Cardiac septum (tissue), 1 donor: Measurements from ENCODE around the gene DDX51. TPM values are rescaled to one million over a fixed set of nuclear protein-coding genes. Genes with fewer than 3 reads are reported as not detected.

Experiments used
- DNase-seq: peaks from one replicate; pipeline ENCODE4 v3.0.0-alpha.2; 2020; ENCODE audit warnings: low spot score
- intact Hi-C: fragments of 100-400 bp; cut with DNase I; formaldehyde crosslinking; loops from one replicate; pipeline ENCODE4 v1.14.0; 2022
- total RNA-seq: library from RNA; stranded (reverse); fragmentation: NEBNext Ultra II Directional; extraction: Animal tissue kit (Norgen Biotek cat#: 25700); gene quantifications from one replicate; pipeline ENCODE4 v1.2.1, GENCODE V29; 2021
- donor health status: DM: no; HTN: no; CAD: no.

DDX51 gene
- total RNA-seq, 1 donor from 2014 or later: 9.6 TPM

DNA sequence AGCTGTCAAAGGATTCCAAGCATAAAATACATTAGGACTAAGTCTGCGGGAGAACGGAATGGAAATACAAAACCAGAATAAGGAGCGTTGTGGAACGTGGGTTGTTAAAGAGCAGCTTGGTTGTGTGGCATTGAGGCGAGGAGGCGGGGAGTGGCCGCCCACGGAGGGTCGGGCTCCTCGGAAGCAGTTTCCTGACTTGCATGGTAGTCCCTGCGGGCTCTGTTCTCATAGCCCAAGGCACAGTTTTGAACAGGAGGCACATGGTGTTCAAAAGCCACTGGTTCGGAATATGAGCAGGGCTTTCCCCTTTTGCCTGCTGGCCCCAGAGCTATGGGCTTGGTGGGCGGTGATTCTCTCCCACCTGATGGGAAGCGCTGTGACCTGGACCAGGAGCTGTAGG, 12.2 kb downstream of the DDX51 start:
- intact Hi-C loops: no loop called here
- no peak for DNase-seq

DNA sequence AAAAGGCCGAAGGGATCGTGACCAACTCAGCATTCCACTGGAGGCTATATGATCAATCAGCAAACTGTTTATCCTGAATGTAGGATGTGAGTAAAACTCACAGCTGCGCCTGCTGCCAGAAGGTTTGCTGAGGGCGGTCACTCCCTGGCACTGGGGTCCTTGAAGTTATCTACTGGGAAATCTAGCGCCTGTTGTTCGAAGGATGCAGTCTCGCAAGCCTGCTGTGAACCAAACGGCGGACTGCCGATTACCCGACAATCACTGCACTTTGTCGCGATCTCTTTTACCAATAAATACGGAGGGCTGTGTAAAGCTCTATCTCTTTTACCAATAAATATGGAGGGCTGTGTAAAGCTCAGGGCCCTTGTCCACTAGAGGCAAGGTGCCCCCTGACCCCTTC, 12.9 kb downstream of the DDX51 start:
- intact Hi-C loops: no loop called here
- no peak for DNase-seq

DNA sequence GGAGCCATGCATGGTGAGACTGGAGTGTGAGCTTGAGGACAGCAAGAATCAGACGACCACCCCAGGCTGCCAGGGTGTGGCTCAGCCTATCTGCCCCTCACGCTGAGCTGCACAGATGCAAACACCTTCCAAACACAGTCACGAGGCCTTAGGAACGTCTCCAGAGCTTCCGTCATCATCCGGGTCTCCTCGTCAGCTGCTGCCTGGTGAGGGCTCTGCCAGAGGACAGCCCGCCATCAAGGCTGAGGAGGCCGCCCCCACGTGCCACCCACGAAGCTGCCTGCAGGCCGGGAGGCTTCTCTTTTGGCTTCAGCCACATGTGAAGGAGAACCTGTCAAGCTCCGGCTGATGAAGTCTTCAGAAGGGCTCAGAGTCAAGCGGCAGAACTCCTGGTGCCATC, 13.4 kb downstream of the DDX51 start:
- no peak for DNase-seq
- intact Hi-C loops: no loop called here

DNA sequence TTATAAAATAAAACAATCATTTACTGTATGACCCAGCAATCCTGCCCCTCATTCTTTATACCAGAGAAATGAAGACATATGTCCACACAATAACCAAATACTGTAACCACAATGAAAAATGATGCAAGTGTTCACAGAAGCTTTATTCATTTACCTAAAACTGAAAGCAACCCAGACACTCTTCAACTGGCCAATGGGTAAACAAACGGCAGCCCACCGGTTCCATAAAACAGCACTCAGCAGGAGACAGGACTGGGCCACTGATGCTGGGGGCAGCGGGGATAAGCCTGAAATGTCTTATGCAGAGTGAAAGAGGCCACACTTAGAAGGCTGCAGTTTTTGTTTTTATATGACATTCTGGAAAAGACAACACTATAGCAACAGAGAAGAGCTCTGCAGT, 15.1 kb downstream of the DDX51 start:
- no peak for DNase-seq
- intact Hi-C loops: no loop called here

DNA sequence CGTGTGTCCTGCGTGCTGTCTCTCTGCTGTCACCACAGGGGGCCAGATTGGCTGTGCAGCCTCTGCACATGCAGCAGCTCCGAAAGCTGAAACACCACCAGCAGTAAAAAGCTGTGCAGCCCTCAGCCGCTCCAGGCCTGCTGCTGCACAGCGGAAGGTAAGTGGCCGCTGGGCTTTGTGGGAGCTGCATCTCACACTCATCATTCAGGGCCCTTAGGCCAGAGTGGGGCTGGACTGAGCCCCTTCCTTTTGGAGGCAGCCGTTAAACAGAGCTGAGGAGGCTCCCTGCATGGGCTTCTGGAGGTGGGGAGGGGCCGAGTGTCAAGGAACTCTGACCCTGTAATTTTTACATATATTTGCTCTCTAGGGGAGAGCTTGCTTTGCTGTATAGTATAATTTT, 17.1 kb downstream of the DDX51 start:
- no peak for DNase-seq
- intact Hi-C loops: no loop called here

DNA sequence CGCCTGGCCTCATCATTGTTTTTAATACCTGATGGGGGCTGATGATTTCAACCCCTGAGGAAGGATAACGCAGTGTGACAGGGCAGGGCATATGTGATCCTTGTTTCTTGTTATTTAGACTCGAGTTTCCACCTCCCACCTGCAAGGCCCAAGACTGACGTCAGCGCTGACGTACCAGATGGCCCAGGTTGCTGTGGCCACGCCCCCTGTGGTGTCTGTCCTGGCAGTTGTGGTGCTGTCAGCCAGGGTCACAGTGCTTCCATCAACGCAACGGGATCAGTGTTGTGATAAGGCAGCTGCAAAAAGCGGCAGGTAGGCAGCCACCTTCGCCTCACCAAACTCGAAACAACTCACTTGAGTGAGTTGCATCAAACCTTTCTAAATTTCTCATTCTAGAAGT, 18.4 kb downstream of the DDX51 start:
- intact Hi-C loops: no loop called here
- no peak for DNase-seq

DNA sequence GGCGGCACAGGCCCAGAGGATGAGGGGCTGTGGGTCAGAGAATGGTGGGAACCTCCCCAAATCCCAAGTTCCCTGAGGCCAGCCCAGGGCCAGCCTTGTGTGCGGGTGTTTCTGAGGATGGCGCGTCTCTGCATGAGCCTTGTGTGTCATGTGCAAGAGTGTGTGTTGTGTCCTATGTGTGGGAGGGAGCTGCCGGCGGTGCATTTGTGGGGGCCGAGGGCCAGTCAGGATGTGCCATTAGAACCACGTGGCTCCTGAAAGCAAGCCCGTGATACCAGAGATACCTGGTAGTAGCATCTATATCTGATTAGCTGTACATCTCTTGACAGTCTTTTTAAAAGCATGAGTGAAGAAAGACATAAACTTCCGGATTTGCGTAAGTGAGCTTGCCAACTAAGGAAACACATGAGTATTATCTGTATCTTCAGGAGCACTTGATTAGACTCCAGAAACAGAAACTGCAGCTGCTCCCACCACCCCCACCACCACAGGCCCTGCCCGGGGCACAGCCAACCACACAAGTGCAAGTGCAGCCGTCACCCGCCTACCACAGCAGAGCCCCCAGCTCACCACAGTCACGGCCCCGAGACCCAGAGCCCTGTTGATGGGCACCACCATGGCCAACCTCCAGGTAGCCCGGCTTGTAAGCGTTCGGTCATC, 19.2 kb downstream of the DDX51 start:
- DNase-seq: no peak
- intact Hi-C loops: no loop called here

DNA sequence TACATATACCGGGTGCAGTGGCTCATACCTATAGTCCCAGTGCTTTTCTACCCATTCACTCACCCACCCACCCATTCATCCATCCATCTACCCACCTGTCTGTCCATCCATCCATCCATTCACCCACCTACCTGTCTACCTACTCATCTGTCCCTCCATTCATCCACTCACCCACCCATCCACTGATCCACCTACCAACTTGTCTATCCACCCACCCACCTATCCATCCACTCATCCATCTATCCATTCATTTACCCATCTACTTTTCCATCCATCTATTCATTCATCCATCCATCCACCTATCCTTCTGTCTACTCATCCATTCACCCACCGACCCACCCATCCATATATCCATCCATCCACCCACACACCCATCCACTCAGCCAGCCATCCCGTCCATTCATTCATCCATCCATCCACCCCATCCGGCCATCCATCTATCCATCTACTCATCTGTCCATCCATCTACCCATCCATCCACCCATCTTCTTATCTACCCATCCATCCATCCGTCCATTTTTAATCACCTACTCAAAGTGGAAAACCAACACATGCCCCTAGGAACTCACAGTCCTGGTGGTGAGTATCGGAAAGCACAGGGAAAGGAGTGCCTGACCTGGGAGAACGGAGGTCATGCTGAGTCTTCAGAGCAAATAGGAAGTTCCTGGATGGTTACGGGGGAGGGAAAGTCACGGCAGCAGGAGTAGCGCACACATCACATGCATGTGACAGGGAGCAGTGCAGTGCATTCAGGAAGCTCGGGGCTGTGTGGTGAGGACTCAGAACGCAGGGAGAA, 20.0 kb downstream of the DDX51 start:
- no peak for DNase-seq
- intact Hi-C loops: no loop called here

DNA sequence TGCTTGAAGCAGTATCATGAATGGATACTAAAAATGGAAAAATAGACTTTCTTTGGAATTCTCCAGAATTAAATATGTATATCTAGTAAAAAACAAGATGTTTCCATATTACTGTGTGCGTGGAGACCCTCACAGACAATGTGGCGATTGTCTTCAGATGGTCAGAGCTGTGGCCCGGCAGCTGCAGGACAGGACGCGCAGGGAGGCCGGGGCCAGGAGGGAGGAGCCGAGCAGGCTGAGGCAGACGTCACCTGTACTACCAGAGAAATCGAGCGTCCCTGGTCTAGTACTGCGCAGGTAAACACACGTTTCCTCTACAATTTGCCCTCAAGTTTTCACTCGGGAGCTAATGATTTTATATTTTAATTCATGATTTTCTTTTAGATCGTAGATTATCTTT, 22.8 kb downstream of the DDX51 start:
- DNase-seq: no peak
- intact Hi-C loops: no loop called here

DNA sequence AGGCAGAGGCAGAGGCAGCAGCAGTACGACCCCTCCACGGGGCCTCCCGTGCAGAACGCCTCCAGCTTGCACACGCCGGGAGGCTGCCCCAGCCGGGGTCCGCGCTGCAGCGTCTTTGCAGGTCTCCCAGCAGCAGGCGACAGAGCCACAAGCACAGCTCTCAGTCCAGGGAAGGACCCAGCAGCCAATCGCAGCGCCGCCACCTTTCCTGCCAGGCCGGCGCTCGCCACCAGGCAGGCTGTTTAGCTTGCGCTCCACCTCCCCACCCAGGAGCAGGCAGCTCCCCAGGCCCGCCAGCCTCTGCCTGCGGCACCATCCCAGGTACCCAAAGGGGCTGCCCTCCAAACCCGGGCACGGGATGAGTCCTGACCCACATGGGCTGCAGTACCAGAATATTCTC, 25.2 kb downstream of the DDX51 start:
- no peak for DNase-seq
- intact Hi-C loops: no loop called here

DNA sequence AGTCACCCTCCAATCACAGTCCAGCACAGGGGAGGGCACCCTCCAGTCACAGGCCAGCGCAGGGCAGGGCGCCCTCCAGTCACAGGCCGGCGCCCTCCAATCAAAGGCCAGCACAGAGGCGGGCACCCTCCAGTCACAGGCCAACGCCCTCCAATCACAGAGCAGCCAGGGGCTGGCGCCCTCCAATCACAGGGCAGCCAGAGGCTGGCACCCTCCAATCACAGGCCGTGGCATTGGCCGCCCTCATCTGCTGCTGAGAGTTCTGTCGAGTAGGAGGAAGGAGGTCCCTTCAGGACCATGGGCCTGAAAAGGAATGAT, 26.6 kb downstream of the DDX51 start:
- intact Hi-C loops: no loop called here
- peak; percentile 58 for DNase-seq

DNA sequence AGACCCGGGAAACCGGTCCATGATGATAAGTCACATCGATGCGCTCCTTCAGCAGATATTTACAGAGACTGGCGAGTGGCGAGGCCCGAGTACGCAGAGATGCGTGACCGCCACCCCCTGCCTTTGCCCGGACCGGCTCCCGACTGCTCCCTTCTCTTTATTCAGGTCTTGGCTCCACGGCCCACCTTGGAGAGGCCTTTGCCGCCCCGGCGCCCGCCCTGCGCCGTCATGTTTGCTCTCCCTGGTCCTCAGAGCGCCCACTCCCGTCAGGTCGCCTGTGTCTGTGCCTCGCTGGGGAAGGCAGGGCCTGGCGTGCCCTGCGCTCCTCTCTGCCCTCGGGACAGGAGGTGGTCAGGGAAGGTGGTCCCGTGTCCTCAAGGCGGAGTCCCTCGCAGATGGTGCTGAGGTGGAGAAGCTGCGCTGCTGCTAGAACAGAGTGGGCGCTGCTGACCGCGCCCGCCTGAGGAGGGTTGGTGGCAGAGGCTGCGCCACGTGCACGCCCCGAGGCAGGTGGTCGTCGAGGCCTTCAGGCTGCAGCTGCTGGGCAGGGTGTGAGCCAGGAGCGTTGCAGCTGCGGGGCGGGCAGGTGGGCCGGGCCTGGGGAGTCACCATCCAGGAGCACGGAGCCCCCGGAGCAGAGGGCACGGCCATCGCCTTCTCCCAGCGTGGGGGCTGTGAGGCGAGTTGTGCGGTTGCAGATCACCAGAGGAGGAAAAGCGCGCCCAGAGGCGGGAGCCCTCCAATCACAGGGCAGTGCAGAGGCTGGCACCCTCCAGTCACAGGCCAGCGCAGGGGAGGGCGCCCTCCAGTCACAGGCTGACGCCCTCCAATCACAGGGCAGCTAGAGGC, 27.2 kb downstream of the DDX51 start:
- intact Hi-C loops: no loop called here
- DNase-seq: peak; percentile 59

DNA sequence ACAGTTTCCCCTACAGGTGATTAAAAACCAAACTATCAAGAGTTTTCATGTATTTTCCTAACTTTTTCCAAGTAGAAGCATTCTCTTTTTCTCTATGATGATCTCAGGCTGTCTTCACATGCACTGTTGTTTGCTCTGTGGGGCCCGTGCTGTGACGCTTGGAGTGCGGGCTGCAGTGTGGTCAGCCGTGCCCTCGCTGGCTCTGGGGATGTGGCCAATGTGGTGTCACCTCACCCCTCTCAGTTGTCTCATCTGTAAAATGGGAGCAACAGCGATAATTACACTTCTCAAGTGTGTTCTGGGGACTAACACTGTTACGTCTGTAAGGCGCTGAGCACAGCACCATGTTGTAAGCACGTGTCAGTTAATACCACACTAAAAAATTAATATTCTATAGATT, 28.6 kb downstream of the DDX51 start:
- intact Hi-C loops: no loop called here
- DNase-seq: no peak

DNA sequence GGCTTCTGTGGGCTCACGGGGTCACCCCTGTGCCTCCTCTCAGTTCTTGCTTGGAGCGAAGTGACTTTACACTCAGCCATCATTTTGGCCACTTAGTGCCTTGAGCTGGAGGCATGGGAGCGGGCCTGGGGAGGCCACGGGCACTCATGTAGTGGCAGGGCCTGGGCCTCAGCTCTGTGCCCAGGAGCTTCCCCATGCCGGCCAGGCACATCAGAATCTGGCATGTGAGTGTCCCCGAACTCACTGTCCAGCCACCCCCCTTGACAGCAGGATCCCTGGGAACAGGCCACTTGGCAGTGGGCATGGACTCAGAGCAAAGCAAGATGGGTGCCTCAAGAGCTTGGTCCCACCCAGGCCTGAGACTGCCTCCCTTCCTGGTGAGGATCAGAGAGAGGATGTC, 29.5 kb downstream of the DDX51 start:
- DNase-seq: peak; percentile 50
- intact Hi-C loops: no loop called here

DNA sequence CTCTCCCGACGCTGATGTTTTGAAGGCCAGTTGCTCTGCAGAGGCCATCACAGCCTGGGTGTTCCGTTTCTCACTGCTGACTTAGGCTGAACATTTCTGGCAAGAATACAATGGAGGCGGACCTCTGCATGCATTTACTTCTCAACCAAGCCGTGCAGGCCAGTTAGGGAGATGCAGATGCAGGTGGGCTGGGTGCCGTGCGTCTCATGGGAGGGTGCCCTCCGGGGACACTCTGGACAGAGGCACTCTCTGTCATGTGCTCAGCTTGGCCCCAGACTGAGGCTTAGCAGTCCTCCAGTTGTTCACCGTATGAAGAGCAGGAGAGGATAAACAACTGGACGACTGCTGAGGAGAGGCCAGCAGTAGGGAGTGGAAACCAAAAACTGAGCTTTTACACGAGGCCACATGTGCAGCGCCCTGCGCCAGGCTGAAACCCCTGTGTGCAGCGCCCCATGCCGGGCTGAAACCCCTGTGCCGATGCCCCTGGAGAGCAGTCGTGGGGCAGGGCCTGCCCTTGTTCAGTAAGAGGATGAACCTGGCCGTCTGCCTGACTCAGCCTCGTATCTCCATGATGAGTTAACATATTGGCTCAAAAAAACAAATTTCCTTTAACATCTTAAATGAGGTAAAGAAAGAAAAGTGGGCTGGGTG, 32.3 kb downstream of the DDX51 start:
- no peak for DNase-seq
- intact Hi-C loops: no loop called here

DNA sequence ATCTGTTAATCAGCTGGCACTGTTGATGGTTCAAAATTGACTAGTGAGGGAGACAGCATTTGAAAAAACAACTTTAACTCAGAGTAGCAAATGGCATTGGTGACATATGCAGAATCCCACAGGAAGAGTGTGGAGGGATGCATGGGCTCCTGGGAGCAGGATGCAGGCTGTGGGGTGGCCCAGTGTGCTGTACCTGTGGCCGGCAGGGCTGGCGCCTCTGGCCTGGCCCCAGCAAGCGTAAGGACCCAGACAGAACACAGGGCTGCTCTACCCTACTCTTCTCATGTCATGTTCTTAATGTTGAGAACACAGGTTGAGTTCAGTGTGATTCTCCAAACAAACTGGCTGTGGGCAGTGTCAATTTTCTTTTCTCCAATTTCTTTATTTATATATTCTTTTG, 33.4 kb downstream of the DDX51 start:
- intact Hi-C loops: no loop called here
- DNase-seq: no peak

DNA sequence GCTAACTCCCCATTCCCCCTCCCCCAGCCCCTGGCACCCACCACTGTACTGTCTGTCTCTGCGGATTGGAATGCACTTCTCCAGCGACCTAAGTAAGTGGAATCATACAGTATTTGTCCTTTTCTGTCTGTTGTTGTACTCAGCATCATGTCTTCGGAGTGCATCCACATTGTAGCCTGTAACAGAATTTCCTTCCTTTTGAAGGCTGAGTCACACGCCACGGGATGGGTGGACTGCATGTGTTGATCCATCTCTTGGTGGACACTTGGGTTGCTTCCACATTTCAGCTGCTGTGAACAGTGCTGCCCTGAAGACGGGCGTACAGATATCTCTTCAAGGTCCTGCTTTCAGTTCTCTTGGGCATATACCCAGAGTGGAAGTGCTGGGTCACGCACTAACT, 34.4 kb downstream of the DDX51 start:
- intact Hi-C loops: no loop called here
- DNase-seq: no peak

DNA sequence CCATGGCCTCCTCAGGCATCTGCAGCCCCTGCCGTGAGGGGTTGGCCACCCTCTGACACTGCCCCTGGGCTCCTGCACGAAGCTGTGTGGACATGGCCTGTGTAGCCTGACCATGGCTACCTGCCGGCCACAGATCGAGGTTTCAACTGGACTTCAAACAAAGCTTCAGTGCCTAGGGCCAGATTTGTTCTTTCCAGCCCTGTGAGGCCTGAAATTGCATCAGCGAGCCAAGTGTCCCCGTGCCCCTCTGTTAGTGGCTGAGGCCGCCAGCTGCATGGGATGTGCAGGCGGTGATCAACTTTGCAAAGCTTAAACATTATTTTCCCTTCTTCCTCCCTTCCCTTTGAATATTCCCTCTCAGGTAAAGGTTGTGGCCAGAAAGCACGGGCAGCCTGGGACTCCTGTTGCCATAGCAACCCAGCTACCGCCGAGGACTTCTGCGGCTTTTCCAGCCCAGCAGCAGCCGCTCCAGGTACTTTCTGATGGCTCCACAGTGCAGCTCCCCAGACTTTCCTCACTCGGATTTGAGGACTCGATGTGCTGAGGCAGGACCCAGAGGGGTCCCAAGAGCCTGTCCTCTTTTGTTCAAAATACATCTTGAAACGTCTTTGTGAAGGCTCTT, 35.8 kb downstream of the DDX51 start:
- DNase-seq: no peak
- intact Hi-C loops: no loop called here

DNA sequence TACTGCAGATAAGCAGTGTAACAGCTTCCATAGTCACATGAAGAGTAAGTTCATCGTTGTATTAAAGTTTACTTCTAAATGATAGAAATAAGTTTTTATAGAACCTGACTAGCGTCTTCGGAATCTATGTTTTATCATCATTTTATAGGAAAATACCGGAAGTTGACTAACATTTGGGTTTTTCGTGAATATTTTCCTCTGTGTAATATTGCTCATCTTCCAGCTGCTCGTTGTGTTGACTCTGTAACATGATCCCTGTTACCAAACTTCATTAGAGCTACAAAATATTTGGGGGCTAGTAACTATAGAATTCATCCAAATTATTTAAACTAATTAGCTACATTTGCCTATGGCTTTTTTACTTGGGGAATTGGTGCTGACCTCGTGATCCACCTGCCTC, 37.2 kb downstream of the DDX51 start:
- DNase-seq: no peak
- intact Hi-C loops: no loop called here

DNA sequence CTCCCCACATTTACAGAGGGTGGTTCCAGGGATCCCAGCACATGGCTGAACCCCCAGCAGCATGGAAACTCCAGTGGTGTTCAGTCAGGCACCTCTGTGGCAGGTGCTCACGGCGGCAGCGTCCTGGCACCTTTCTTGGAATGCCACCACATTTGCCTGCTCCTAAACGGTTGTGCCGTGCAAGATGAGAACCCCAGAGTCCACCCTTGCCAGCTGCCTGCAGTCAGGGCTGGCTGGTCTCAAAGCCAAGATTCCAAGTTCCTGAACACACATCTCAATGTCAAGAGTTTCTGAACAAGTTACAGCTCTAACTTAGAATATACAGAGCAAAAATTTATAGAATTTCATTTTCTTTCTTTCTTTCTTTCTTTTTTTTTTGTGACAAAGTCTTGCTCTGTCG, 38.7 kb downstream of the DDX51 start:
- DNase-seq: no peak
- intact Hi-C loops: no loop called here
